Right ventricle myocardium inferior (tissue), 1 donor: Measurements from ENCODE around the gene PSTPIP1. TPM values are rescaled to one million over a fixed set of nuclear protein-coding genes. Genes with fewer than 3 reads are reported as not detected.

Source experiments
- ATAC-seq: fragments of 200-7000 bp; cut with Tn5 transposase; one replicate; pipeline ENCODE4 v1.9.1; 2020; ENCODE audit warnings: mild to moderate bottlenecking, moderate library complexity
- DNase-seq: peaks from one replicate; pipeline ENCODE4 v3.0.0; 2021; ENCODE audit errors: missing footprints
- intact Hi-C: fragments of 100-400 bp; cut with DNase I; formaldehyde crosslinking; loops from one replicate; pipeline ENCODE4 v1.11.0; 2022
- total RNA-seq: library from RNA; stranded (reverse); fragmentation: NEBNext Ultra II Directional; extraction: Animal tissue kit (Norgen Biotek cat#: 25700); gene quantifications from one replicate; pipeline ENCODE4 v1.2.1, GENCODE V29; 2021
- donor health status: DM: no; HTN: yes; CAD: no; lungs with severe emphysema.

Gene PSTPIP1
- total RNA-seq, 1 donor from 2014 or later: 4.5 TPM

GRCh38 chr15:76976141-76976540 is 18.8 kb upstream of the PSTPIP1 start:
- intact Hi-C loops: no loop called here
- no peak for ATAC-seq
- DNase-seq: no peak

GRCh38 chr15:76976572-76977270 is 18.2 kb upstream of the PSTPIP1 start:
- ATAC-seq (no peak), DNase-seq (no peak)
- intact Hi-C loops: no loop called here

DNA sequence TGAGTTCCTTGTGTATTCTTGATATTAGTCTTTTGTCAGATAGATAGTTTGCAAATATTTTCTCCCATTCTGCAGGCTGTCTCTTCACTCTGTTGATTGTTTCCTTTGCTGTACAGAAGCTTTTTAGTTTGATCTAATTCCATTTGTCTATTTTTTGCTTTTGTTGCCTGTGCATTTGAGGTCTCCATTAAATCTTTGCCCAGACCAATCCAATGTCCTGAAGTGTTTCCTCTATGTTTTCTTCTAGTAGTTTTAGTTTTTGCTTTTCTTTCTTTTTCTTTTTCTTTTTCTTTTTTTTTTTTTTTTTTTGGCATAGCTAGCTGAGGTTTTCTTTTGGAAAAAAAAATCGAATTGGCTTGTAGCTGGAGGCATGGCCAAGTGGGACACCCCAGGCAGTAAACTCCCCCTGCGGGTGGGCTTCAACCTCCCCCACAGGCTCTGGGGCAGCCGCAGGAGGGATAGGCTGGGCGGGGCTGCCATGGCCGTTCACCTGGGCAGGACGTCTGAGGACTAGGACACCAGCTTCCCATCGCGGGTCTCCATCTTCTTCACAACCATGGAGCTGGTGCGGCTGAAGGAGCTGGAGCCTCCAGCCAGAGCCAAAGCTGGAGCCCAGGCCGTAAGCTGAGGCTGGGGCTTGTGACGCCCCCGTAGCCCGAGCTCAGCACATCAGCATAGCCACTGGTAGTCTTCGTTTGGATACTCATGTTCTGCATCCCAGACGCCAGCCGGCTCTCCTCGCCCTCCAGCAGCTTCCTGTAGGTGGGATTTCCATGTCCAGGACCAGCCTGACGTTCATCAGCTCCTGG is 16.2 kb upstream of the PSTPIP1 start:
- no peak for DNase-seq
- intact Hi-C loops: no loop called here

GRCh38 chr15:76979331-76979925 is 15.5 kb upstream of the PSTPIP1 start:
- intact Hi-C loops: no loop called here
- ATAC-seq (no peak), DNase-seq (no peak)

More for the DNA sequence above, 16.2 kb upstream of the PSTPIP1 start:
- no peak for ATAC-seq

DNA sequence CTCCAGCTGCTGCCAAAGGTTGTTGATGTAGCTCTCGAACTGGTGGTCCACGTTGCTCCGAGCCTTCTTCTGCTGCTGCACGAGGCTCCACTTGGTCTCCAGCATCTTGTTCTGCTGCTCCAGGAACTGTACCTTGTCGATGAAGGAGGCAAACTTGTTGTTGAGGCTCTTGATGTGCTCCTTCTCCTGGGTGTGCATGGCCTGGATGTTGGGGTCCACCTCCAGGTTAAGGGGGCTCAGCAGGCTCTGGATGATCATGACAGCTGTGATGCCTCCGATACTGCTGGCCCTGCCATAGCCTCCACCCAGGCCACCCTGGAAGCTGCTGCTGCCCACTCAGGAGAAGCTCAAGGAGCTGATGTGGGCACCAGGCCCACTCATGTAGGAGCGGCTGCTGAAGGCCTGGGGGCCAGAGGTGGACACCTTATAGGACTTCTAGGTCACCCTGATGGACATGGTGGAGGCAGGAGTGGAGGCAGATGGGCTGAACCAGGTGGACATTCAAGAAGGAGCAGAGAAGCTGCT is 14.9 kb upstream of the PSTPIP1 start:
- intact Hi-C loops: no loop called here
- DNase-seq (no peak), ATAC-seq (no peak)

- intact Hi-C loops: no loop called here
- no peak for ATAC-seq
- DNase-seq: no peak
Observed at GRCh38 chr15:76982356-76982755, 12.6 kb upstream of the PSTPIP1 start.

DNA sequence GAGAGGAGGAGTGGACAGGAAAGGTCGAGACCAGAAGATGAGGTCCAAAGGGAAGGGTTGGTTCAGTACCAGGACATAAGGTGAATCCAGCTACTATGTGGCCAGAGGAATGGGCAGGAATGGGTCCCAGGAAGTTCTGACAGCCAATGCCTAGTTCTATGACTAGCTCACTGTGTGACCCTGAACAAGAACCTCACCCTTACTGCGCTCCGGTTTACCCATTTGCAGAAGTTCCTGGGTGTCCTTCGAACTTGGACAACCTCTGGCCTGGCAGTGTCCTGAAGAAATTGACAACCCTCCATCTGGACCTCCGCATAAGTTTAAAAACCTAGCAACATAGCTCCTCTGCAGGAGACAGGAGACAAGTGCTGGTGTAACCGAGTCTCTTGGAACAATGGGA is 12.2 kb upstream of the PSTPIP1 start:
- no peak for DNase-seq
- intact Hi-C loops: no loop called here
- ATAC-seq: no peak

- no peak for DNase-seq
- intact Hi-C loops: no loop called here
- peak; percentile 44 for ATAC-seq
Observed at GRCh38 chr15:76983590-76984375, 11.1 kb upstream of the PSTPIP1 start.

GRCh38 chr15:76986743-76987142 is 8.2 kb upstream of the PSTPIP1 start:
- DNase-seq (no peak), ATAC-seq (no peak)
- intact Hi-C loops: no loop called here

DNA sequence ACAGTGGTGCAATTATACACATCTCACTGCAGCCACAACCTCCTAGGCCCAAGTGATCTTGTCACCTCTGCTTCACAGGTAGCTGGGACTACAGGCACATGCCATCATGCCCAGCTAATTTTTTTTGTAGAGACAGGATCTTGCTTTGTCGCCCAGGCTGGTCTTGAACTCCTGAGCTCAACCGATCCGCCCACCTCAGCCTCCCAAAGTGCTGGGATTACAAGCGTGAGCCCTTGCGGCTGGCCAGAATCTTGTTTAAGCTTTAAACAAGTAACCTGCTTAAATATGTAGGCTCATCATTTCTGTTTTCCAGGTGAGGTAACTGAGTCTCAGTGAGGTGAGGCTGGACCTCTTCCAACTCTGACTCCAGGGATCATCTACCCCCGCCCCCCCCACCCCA is 7.7 kb upstream of the PSTPIP1 start:
- intact Hi-C loops: no loop called here
- ATAC-seq (no peak), DNase-seq (no peak)

DNA sequence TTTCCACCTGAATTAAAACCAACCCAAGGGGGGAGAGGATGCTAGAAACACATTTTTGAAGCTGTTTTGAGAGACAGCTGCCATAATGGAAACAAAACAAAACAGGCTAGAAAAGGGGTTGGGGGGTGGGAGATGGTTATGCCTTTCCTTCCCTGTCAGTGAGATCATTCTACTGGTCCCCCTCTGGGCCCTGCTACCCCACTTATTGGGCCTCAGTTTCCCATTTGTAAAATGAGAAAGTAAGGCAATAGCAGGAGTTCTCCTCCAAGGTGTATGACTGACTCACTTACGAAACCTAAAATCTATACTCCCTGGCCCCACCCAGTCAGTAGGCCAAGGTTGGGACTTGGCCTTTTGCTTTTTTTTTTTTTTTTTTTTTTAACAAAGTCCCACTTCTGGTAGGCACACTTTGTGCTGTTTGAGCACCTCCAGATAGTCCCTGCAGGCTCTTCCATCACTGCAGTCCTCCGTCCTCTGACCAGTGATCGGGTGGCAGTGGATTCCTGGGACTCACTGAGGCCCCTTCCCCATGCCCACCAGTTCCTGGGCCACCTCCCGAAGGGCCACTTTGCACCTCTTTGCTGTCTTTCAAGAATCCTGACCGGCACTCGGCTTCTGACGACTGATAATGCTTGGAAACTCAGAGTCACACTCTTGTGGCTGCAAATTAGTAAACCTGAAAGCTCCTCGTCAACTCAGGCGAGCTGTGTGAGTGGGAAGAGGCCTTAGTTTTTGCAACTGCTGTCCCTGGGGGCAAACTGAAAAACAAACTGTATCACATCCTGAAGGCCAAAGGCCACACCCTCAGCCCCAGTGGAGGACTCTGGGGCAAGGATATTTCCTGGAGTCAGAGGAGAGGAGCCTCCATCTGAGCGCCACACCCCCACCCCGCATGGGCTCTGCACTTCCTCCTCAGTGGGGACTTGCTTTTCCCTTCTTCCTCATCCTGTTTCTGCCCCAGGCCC is 6.7 kb upstream of the PSTPIP1 start:
- peak; percentile 87 for DNase-seq

DNA sequence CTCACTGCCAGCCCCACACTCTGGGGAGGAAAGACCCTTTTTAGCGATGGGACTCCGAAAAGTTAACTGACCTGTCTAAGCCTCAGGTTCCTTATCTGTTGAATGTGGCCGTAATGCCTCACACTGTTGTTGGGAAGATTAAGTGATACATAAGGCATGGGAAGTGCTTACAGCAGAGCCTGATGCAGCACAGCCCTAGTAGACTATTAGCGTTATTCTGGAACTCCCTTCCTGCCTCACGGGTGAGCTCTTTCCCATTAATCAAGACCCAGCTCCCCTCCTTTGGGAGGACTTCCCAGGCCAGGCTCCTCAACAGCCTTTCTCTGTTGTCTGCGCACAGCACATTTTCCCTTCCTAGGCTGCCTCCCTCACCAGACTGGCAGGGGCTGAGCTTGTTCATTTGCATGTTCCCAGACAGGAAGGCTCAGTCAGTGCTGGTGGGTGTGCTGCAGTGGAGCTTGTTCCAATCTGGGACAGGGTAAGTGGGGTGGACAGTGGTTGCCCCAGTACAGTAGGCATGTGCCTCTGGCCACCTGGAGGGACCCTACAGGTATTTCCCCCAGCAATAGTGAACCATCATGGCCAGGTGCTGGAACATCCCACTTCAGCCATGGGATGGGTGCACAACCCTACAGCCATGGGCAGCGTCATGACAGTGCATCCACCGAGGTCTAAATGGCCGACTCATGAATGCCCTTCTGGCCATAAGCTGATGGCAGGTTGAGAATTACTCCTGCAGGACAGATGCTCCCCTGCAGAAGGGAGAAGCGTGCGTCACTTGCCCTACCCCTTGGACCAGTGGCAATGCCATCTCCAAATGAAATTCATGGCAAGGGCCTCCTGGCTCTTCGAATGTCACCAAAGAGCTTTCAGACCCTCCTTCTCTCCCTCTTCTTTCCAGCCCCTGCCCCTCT is 5.8 kb upstream of the PSTPIP1 start:
- ATAC-seq (peak; percentile 49), DNase-seq (no peak)
- intact Hi-C loops: no loop called here

More for the DNA sequence above, 6.7 kb upstream of the PSTPIP1 start:
- ATAC-seq: peak; percentile 86
- intact Hi-C loops: no loop called here

- DNase-seq (no peak), ATAC-seq (no peak)
- intact Hi-C loops: no loop called here
Observed at GRCh38 chr15:76991048-76991447, 3.9 kb upstream of the PSTPIP1 start.

GRCh38 chr15:76991741-76992645 is 2.9 kb upstream of the PSTPIP1 start:
- DNase-seq (peak; percentile 80), ATAC-seq (no peak)
- intact Hi-C loops: no loop called here

DNA sequence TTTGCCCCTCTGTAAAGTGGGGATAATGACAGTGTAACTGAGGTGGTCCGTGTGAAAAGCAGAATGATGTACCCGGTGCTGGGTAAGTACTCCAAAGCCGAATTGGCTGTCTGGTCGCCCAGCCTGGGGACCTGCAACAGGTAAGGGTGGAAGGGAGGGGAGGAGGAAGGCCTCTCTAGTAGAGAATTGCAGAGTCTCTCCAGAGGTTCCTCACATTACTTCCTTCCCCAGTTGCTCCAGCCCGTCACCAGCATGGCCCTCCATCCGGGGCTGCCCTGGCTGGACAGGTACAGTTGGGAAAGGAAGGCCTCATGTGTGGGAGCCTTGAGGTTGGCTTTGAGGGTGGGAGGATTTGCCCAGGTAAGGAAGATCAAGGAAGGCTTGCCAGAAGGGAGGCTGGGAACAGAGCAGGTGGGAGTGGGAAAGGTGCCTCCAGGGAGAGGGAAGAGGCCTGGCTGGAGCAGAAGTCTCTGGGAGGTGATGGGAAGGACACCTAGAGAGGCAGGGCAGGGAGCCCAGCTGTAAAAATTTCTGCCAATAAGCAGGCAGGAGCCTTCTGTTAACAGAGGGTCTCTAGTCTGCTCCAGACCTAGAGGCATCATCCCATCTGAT is 1.7 kb upstream of the PSTPIP1 start:
- DNase-seq (no peak), ATAC-seq (no peak)
- intact Hi-C loops: no loop called here
